WERI-Rb-1 (cell line): ENCODE results near the gene KCNC1.
A peak's percentile ranks its signal among the peaks of the same experiment; 100 is the strongest.

Source experiments
- DNase-seq: peaks from one replicate; pipeline ENCODE4 v3.0.0-alpha.2; 2020
- H3K27ac ChIP-seq: fragments of 250-450 bp; sonication (Bioruptor Pico); 2 replicates; pipeline ENCODE4 v1.5.1; 2020; ENCODE audit warnings: mild to moderate bottlenecking, moderate library complexity
- H3K27me3 ChIP-seq: fragments of 250-450 bp; sonication (Bioruptor Pico); 2 replicates; pipeline ENCODE4 v1.5.1; 2021; ENCODE audit warnings: mild to moderate bottlenecking, low read depth, moderate library complexity; ENCODE audit not compliant: insufficient read depth, severe bottlenecking
- H3K36me3 ChIP-seq: fragments of 250-450 bp; sonication (Bioruptor Pico); 2 replicates; pipeline ENCODE4 v1.5.1; 2020; ENCODE audit warnings: mild to moderate bottlenecking, moderate library complexity
- H3K4me3 ChIP-seq: 2 replicates; pipeline ENCODE4 v1.5.1; 2011; ENCODE audit warnings: low read depth, mild to moderate bottlenecking, control low read depth, low read length
- H3K9me3 ChIP-seq: fragments of 250-450 bp; sonication (Bioruptor Pico); 2 replicates; pipeline ENCODE4 v1.5.1; 2021; ENCODE audit warnings: mild to moderate bottlenecking, moderate library complexity; ENCODE audit not compliant: severe bottlenecking
- TF ChIP-seq, protein P1 (sequence below): IDR thresholded peaks from 2 replicates; pipeline ENCODE4 v1.5.1; 2011; ENCODE audit warnings: low read depth, mild to moderate bottlenecking, control low read depth, inconsistent platforms, low read length

Gene KCNC1

DNA sequence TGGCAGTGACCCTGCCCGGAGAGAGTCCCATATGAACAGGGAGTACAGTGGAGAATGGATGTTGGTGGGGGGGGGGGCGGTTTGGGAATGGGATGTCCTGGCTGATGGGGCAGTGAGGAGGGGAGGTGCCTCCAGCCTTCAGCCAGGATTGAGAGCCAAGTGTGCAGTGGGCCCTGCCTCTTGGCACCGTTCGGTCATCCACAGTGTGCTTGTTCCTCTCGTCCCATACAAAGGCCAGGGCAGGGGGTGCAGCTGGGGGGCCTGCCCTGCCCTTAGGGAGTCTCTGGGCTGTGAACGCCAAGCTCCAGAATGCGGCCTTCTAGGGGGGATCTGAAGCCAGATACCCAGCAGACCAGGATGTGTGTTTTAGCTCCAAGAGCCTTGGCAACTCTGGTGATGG is 34.0 kb downstream of the KCNC1 start:
- Histone ChIP-seq H3K4me3 (no peak overlapping the region), H3K9me3 (no peaks in the 10 kb centered on the region), H3K27ac (no peak overlapping the region), H3K36me3 (peaks cover 28% of the 10 kb centered on the region), H3K27me3 (no peaks in the 10 kb centered on the region)
- TF ChIP-seq, protein P1, sequence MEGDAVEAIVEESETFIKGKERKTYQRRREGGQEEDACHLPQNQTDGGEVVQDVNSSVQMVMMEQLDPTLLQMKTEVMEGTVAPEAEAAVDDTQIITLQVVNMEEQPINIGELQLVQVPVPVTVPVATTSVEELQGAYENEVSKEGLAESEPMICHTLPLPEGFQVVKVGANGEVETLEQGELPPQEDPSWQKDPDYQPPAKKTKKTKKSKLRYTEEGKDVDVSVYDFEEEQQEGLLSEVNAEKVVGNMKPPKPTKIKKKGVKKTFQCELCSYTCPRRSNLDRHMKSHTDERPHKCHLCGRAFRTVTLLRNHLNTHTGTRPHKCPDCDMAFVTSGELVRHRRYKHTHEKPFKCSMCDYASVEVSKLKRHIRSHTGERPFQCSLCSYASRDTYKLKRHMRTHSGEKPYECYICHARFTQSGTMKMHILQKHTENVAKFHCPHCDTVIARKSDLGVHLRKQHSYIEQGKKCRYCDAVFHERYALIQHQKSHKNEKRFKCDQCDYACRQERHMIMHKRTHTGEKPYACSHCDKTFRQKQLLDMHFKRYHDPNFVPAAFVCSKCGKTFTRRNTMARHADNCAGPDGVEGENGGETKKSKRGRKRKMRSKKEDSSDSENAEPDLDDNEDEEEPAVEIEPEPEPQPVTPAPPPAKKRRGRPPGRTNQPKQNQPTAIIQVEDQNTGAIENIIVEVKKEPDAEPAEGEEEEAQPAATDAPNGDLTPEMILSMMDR: no peak
- no peak for DNase-seq

DNA sequence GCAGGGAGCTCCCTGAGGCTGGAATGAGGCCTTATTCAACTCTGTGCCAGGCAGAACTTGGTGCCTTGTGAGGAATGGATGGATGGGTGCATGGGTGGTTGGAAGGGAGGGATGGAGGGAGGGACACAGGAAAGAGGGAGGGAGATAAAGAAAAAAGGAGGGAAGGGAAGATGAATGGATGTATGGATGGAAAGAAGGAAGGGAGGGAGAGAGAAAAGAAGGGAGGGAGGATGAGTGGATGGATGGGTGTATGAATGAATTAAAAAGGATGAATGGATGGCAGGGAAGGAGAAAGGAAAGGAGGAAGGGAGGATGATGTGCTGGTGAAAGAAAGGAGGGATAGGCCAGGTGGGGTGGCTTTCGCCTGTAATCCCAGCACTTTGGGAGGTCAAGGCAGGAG is 34.6 kb downstream of the KCNC1 start:
- TF ChIP-seq, protein P1: no peak
- Histone ChIP-seq H3K27me3 (no peaks in the 10 kb centered on the region), H3K27ac (no peak overlapping the region), H3K36me3 (peaks cover 33% of the 10 kb centered on the region), H3K9me3 (no peaks in the 10 kb centered on the region), H3K4me3 (no peak overlapping the region)
- no peak for DNase-seq

DNA sequence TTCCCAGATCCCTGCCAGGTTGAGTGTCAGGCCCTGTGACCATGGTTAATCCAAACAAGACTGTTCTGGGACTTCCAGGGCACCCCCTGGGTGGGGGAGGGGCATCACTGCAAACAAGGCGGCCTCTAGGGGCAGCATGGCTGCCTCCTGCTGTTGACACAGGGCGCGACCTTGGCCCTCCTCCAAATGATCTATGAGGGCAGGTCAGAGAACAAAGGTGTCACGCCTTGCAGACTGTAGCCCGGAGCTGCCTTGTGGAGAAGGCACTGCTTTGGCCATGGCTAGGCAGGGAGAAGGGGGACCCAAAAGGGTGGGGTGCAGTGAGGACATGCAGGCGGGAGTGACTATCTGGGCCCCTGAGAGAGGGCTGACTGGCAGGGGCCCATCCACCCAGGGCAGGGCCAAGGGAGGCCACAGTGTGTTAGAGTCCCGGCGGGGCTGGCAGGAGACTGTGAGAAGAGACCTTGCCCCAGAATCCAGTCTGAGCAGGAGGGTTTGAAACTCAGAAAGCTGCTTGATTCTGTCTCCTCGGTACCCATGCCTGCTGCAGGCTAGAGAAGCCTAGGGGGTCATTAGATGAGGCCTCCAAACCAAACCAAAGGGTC is 35.6 kb downstream of the KCNC1 start:
- H3K27ac ChIP-seq: no peak overlapping the region
- DNase-seq: peak; percentile 48

DNA sequence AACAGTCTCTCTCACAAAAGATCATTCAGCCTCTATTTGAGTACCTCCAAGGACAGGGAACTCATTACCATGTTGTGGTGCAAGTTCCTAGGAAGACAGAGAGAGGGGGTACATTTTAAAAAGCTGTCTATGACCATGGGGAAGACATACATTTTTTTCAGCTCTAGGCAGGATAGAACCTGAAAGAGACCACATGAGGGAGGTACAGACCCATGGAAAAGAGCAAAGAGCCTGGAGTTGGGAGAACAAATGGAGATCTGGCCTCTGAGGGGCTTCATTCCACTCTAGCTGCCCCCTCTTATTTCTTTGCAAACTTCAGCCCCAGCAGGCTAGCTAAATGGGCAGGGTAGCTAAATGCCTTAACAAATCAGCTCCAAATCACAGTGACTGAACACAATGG is 36.3 kb downstream of the KCNC1 start:
- DNase-seq: no peak

More for the DNA sequence above, 35.6 kb downstream of the KCNC1 start:
- H3K36me3 ChIP-seq: peaks cover 31% of the 10 kb centered on the region
- no peaks in the 10 kb centered on the region for H3K27me3 ChIP-seq
- H3K4me3 ChIP-seq: no peak overlapping the region
- TF ChIP-seq, protein P1: peak; percentile 62
- no peaks in the 10 kb centered on the region for H3K9me3 ChIP-seq

DNA sequence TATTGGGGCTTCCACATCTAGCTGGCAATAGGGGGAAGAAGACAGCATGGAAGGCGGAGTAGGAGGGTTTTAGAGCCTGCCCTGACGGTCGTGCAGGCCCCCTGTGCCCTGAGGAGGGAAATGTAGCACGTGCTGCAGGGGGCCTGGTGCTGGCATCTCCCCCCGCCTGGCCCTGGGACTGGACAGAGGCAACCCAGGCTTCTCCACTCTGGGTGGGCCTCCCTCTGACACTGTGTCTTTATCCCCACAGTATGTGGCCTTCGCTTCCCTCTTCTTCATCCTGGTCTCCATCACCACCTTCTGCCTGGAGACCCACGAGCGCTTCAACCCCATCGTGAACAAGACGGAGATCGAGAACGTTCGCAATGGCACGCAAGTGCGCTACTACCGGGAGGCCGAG is 36.8 kb downstream of the KCNC1 start:
- DNase-seq: no peak
- H3K36me3 ChIP-seq: peaks cover 29% of the 10 kb centered on the region
- H3K9me3 ChIP-seq: no peaks in the 10 kb centered on the region
- H3K27me3 ChIP-seq: no peaks in the 10 kb centered on the region
- TF ChIP-seq, protein P1: no peak
- no peak overlapping the region for H3K4me3 ChIP-seq
- no peak overlapping the region for H3K27ac ChIP-seq

More for the DNA sequence above, 36.3 kb downstream of the KCNC1 start:
- Histone ChIP-seq H3K27me3 (no peaks in the 10 kb centered on the region), H3K9me3 (no peaks in the 10 kb centered on the region), H3K4me3 (no peak overlapping the region), H3K36me3 (peaks cover 29% of the 10 kb centered on the region), H3K27ac (no peak overlapping the region)
- TF ChIP-seq, protein P1: no peak

DNA sequence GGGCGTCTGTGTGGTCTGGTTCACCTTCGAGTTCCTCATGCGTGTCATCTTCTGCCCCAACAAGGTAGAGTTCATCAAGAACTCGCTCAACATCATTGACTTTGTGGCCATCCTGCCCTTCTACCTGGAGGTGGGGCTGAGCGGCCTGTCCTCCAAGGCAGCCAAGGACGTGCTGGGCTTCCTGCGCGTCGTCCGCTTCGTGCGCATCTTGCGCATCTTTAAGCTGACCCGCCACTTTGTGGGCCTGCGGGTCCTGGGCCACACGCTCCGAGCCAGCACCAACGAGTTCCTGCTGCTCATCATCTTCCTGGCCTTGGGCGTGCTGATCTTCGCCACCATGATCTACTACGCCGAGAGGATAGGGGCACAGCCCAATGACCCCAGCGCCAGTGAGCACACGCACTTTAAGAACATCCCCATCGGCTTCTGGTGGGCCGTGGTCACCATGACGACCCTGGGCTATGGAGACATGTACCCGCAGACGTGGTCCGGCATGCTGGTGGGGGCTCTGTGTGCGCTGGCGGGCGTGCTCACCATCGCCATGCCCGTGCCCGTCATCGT is 37.3 kb downstream of the KCNC1 start:
- no peak for DNase-seq
- Histone ChIP-seq H3K36me3 (peaks cover 29% of the 10 kb centered on the region), H3K27me3 (no peaks in the 10 kb centered on the region), H3K9me3 (no peaks in the 10 kb centered on the region), H3K4me3 (no peak overlapping the region), H3K27ac (no peak overlapping the region)
- TF ChIP-seq, protein P1: no peak
